Measurements from ENCODE around the gene LILRB4. TPM values are rescaled to one million over a fixed set of nuclear protein-coding genes. Genes with fewer than 3 reads are reported as not detected.
"Not testable (repeated sequence)": the region's sequence is repeated elsewhere in the genome, so short reads cannot be mapped to it uniquely, and the experiment has no call there.

Gene LILRB4
- total RNA-seq, 4 donors from 2014 or later, result 0.38 to 3.2 (median 0.86) TPM; not detected in 1

DNA sequence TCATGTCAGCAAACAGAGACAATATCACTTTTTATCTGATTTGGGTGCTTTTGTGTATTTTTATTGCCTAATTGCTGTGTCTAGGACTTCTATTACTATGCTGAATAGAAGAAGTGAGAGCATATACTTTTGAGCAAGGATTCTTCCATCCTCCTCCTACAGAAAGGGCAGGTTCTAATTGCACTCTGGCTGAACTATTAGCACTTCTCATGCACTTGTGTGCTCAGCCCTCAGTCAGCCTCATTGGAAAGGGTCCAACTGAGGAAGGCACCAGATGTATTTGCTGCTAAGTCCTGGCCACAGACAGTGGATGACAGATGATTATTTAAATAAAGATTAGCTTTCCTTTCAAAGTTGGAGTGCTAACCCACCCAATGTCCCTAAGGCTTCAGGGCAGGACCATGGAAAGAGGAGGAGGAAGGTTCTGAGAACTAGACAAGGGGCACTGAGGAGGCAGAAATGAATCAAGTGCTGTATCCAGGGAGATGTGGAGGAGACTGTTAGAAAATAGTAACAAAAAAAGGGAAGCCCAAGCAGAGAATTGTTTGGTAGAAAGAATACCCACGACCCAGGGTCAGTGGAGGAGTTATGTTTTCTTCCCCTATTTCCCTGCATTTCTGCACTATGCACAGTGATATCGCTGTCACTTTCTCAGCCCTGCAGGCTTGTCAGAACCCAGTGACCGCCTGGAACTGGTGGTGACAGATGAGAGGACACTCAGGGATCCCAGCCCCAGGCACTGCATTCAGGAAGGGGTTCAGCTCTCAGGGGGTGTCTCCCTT lies 8.0 kb downstream of the LILRB4 start:
- Histone ChIP-seq H3K36me3 (no peaks in the 10 kb centered on the region), H3K9me3 (no peaks in the 10 kb centered on the region), H3K4me1 (no peaks in the 10 kb centered on the region), H3K27me3 (peaks cover 18% of the 10 kb centered on the region), H3K4me3 (no peak overlapping the region), H3K27ac (no peak overlapping the region)
- TF ChIP-seq POLR2AphosphoS5 (IDR thresholded peaks at IDR 0.05) (no peak), POLR2A (IDR thresholded peaks at IDR 0.05) (no peak), EP300 (IDR thresholded peaks at IDR 0.05) (no peak)
- TF ChIP-seq, protein P1, sequence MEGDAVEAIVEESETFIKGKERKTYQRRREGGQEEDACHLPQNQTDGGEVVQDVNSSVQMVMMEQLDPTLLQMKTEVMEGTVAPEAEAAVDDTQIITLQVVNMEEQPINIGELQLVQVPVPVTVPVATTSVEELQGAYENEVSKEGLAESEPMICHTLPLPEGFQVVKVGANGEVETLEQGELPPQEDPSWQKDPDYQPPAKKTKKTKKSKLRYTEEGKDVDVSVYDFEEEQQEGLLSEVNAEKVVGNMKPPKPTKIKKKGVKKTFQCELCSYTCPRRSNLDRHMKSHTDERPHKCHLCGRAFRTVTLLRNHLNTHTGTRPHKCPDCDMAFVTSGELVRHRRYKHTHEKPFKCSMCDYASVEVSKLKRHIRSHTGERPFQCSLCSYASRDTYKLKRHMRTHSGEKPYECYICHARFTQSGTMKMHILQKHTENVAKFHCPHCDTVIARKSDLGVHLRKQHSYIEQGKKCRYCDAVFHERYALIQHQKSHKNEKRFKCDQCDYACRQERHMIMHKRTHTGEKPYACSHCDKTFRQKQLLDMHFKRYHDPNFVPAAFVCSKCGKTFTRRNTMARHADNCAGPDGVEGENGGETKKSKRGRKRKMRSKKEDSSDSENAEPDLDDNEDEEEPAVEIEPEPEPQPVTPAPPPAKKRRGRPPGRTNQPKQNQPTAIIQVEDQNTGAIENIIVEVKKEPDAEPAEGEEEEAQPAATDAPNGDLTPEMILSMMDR (IDR thresholded peaks at IDR 0.05), result no peak
- no peak for DNase-seq (ENCODE audit: low spot score in 2 of 2)
- WGBS, result 54% methylated on average over 3 of the region's 3 CpGs

DNA sequence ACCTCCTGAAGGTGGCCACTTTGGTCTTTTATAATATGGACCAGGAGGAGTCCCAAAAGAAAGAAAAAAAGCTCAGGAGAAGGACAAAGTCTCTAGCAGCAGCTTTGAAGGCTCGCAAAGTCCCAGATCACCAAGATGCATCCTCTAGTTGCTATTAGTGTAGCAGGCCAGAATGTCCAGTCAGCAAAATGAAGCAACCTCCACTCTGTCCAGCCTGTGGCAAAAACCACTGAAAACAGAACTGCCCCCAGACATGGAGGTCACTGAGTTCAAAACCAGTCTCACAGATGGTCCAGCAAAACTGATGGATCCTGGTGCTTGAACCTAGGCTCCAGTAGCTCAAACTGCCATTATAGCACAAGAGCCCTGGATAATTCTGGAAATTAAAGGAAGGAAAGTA lies 10.4 kb downstream of the LILRB4 start:
- peaks cover 18% of the 10 kb centered on the region for H3K27me3 ChIP-seq

DNA sequence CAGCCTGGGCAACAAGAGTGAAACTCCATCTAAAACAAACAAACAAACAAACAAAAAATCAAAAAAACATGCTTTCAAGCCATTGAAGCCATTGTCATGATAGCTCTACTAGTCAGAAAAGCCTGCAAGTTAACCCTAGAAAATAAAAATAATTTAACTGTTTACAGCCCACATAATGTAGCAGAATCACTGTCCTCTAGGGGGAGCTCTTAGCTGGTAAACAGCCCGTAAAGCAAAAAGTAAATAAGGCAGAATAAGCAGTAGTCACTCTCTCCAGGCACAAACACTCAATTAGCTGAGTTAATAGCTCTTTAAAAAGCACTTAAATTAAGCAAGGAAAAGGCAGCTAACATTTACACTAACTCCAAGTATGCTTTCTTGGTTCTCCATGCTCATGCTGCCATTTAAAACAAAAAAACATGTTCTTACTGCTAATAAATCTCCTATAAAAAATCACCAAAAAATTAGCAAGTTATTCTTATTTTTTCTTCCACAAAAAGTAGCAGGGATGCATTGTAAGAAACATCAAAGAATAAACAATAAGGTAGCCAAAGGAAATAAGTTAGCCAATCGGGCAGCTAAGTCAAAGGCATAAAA lies 11.3 kb downstream of the LILRB4 start:
- Histone ChIP-seq H3K4me3 (no peak overlapping the region), H3K9me3 (no peaks in the 10 kb centered on the region), H3K36me3 (no peaks in the 10 kb centered on the region), H3K4me1 (no peaks in the 10 kb centered on the region), H3K27me3 (peaks cover 21% of the 10 kb centered on the region), H3K27ac (no peak overlapping the region)
- TF ChIP-seq EP300 (IDR thresholded peaks at IDR 0.05), result no peak
- TF ChIP-seq, protein P1 (IDR thresholded peaks at IDR 0.05), result peak in 1 of 2 donors; percentile 44
- DNase-seq (ENCODE audit: low spot score in 2 of 2), result no peak
- WGBS, result 49% methylated on average over 2 of the region's 2 CpGs

More for the DNA sequence above, 10.4 kb downstream of the LILRB4 start:
- 89% methylated on average over 1 of the region's 1 CpG for WGBS
- TF ChIP-seq POLR2AphosphoS5 (IDR thresholded peaks at IDR 0.05) (no peak), POLR2A (IDR thresholded peaks at IDR 0.05) (no peak), EP300 (IDR thresholded peaks at IDR 0.05) (no peak)
- TF ChIP-seq, protein P1 (IDR thresholded peaks at IDR 0.05), result no peak
- no peak overlapping the region for H3K27ac ChIP-seq
- H3K4me1 ChIP-seq, result no peaks in the 10 kb centered on the region
- no peak for DNase-seq (ENCODE audit: low spot score in 2 of 2)
- no peaks in the 10 kb centered on the region for H3K9me3 ChIP-seq
- H3K36me3 ChIP-seq, result no peaks in the 10 kb centered on the region
- no peak overlapping the region for H3K4me3 ChIP-seq

DNA sequence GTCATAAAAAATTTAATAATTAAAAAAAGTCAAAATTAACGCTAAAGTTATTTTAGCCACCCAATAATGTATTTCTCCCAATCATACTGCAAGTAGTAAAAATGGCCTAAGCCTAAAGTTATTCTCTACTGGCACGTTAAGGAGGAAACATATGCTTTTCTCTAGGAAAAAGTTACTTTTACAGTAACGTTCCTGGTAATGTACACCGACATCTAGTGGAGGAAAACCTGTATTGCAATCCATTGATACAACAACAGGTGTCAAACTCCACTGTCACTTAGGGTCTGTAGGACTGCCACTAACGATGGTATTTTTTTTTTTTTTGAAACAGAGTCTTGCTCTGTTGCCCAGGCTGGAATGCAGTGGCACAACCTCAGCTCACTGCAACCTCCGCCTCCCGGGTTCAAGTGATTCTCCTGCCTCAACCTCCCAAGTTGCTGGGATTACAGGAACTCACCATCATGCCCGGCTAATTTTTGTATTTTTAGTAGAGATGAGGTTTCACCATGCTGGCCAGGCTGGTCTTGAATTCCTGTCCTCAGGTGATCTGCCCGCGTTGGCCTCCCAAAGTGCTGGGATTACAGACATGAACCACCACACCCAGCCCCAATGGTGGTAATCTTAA lies 13.5 kb downstream of the LILRB4 start:
- not testable (repeated sequence) for H3K27ac ChIP-seq; H3K9me3 ChIP-seq; H3K36me3 ChIP-seq; DNase-seq (ENCODE audit: low spot score in 2 of 2); H3K4me1 ChIP-seq; H3K4me3 ChIP-seq
- peaks cover 14% of the 10 kb centered on the region for H3K27me3 ChIP-seq
- TF ChIP-seq, protein P1 (IDR thresholded peaks at IDR 0.05), result peak; percentile 35 to 59
- WGBS, result 27% methylated on average over 10 of the region's 10 CpGs

DNA sequence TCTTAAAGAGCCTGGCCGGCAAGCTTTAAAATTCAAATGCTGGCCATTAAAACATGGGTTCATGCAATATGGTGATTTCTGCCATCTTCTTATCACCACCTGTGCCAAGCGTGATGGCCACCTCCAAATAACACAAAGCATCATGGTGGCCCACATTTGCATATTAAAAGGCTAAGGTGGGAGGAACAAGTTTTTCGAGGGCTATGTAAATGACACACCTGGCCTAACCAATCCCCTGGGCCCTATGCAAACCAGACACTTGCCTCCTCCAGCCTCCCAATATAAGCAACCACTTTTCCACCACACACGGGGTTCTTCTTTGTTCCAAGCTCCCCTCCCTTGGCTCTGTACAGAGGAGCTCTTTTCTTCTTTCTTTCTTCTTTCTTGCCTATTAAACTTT lies 14.4 kb downstream of the LILRB4 start:
- Histone ChIP-seq H3K27ac (no peak overlapping the region), H3K4me1 (no peaks in the 10 kb centered on the region), H3K9me3 (no peaks in the 10 kb centered on the region), H3K36me3 (no peaks in the 10 kb centered on the region), H3K4me3 (no peak overlapping the region), H3K27me3 (peaks cover 5% of the 10 kb centered on the region)
- WGBS, result 50% methylated on average over 4 of the region's 4 CpGs
- TF ChIP-seq POLR2AphosphoS5 (IDR thresholded peaks at IDR 0.05) (no peak), EP300 (IDR thresholded peaks at IDR 0.05) (no peak), POLR2A (IDR thresholded peaks at IDR 0.05) (no peak)
- TF ChIP-seq, protein P1 (IDR thresholded peaks at IDR 0.05), result no peak
- no peak for DNase-seq (ENCODE audit: low spot score in 2 of 2)

GRCh38 chr19:54681596-54681995 lies 18.8 kb downstream of the LILRB4 start:
- H3K9me3 ChIP-seq; H3K27me3 ChIP-seq; H3K36me3 ChIP-seq; DNase-seq (ENCODE audit: low spot score in 2 of 2); H3K4me1 ChIP-seq; H3K4me3 ChIP-seq; H3K27ac ChIP-seq: not testable (repeated sequence)
- WGBS, result 80% methylated on average over 12 of the region's 12 CpGs

Data from suprapubic skin (tissue), 4 donors.